ENCODE data around the gene CNRIP1.
"Not testable (repeated sequence)": the region's sequence is repeated elsewhere in the genome, so short reads cannot be mapped to it uniquely, and the experiment has no call there.

CNRIP1 gene, protein sequence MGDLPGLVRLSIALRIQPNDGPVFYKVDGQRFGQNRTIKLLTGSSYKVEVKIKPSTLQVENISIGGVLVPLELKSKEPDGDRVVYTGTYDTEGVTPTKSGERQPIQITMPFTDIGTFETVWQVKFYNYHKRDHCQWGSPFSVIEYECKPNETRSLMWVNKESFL

DNA sequence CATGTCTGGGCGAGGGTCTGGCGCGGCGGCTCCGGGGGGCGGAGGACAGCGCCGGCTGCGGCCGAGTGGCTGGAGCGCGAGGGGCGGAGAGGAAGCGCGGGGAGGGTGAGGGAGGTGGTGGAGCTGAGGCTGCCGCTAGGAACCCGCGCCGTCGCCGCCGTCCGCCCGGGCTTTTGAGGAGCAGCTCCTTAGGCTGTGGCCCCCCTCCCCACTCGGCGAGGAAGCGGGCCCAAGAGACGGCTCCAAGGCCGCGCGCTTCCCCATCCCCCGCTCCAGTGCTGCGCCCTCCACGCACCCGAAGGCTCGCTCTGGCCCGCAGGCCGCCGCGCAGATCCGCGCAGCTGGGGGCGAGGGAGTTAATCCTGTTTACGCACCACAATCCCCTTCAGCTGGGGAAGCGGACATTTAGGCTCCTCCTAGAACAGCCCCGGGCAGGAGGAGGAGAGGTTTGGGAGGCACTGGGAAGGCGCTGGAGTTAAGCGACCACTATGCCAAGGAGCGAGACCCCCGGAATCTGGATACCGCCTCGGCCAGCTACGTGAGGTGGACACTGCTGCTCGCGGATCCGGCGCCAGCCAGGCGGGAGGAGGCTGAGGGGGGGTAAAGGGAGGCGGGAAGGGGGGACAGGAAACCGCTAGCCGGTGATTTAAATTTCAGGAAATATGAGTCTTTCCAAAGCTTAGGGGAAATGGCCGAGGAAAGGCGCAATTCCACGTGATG, at the start of gene CNRIP1:
Gene CNRIP1 (minus strand): TSS at position 552 of the 720 bp plus-strand sequence. CDS start 549 bp downstream, at position 3.
- peak; percentile 40 to 72 for DNase-seq

DNA sequence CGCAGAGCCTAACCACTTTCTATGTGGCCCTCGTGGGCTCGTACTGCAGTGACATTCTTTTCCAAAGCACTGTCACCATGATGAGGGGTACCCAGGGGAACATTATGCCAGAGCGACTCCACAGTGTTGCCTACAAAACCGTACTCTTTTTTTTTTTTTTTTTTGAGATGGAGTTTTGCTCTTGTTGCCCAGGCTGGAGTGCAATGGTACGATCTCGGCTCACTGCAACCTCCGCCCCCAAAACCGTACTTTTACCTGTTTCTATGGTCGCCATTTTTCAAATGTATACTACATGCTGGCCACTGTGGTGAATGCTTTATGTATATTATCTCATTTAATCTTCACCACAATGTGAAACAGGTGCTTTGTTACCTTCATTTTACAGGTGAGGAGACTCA, 49.6 kb upstream of the CNRIP1 start:
- DNase-seq, result no peak

DNA sequence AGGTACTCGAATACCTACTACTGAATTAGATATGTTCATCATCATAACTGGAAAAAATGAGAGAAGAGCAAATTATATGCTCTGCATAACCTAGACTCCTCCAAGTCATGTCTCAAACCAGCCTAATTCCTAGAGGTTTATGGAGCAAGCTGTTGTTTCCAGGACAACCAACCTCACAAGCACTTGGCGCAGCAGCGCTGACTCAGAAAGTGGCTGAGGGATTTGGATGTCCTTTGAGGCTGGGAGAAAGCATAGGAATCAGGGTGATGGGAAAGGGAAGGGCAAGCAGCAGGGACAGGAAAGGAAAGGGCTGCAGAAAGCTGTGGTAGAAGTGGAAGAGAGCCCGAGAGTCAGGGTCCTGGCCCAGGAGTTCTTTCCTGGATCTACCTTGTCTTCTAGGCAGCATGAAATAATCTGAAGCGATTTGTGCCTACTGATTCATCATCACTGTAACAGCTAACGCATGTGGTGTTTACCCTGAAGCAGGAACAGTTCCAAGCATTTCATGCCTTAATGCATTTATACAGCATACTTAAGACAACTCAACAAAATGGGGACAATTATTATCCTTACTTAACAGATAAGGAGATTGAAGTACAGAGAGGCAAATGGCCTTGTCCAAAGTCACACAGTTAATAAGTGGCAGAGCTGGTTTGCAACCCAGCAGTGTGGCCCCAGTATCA, 49.0 kb upstream of the CNRIP1 start:
- DNase-seq, result no peak

DNA sequence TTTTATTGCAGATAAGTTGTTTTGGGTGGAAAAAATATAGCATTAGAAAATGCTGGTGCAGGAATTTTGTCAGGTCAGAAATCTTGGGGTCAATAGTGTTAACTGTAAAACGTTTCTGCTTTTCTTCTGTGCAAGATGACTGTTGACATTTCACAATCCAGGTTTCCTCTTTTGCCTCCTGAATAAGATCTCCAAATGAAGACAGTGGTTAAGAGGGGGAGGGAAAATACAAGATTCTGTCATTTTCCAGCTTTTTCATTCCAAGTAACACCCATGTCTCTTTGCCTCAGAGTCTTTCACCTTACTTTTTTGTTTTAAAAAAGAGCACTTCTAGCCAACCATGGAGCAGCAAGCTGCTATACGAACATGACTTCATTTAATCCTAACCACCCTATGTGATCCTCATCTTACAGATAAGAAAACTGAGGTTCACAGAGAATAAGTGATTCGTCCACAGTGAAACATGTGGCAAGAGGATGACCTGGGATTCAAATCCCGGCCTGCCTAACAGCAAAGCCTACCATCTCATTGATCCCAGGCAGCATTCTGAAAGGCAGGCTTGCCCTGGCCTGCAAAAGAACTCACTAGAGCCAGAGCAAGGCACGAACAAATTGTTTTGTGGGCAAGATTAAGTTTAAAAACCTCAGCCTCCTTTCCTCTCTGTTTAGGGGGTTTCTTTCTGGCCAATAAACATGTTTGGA, 48.4 kb upstream of the CNRIP1 start:
- DNase-seq, result no peak

DNA sequence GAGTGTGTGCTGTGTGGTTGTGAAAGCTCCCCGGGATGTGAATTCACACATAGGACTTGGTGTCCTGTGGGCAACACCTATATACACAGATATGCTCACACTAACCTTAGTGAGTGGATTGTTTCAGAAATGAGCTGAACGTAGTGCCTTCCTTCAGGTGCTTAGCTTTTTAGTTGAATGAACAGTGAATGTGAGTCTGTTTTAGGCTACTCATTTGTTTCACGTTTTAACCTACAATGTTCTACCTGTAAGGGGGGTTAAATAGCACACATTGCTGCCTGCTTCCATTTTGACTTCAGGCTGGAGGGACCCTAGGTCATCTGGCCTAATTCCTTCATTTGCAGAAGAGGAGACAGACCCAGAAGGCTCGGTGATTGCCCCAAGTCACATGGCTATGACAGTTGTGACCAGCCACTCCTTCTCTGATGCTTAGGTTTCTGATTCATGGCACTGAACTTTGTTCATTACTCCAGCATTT, 46.4 kb upstream of the CNRIP1 start:
- DNase-seq, result no peak

DNA sequence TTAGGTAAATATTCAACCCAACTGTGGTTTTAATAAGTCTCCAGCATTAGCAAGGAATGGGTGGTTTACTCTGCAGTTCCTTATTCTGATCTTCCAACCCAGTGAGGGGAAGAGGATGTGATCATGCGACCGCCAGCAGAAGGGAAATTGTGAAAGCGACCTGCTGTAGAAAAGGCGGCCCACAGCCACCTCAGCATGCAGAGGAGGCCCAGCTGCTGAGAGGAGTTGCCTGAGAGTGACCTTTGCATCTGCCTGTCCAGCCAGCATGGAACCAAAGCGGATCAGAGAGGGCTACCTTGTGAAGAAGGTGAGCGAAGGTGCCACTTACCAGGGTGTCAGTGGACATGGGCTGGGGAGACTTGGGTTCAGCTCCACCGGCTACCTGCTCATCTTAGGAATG, 45.3 kb upstream of the CNRIP1 start, which contains the start of gene PLEK:
Gene PLEK (plus strand): TSS at position 196 of the 400 bp plus-strand sequence. CDS start 70 bp downstream, at position 266.
- no peak for DNase-seq

DNA sequence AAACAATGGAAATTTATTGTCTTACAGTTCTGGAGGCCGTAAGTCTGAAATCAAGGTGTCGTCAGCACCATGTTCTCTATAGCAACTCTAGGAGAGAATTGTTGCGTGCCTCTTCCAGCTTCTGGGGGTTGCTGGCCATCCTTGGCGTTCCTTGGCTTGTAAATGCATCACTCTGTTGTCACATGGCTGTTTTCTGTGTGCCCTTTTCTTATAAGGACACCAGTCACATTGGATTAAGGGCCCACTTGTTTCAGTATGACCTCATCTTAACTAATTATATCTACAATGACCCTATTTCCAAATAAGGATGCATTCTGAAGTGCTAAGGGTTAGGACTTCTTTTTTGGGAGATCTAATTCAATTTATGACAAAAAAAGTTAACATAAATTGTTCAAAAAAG, 44.0 kb upstream of the CNRIP1 start:
- DNase-seq, result no peak

DNA sequence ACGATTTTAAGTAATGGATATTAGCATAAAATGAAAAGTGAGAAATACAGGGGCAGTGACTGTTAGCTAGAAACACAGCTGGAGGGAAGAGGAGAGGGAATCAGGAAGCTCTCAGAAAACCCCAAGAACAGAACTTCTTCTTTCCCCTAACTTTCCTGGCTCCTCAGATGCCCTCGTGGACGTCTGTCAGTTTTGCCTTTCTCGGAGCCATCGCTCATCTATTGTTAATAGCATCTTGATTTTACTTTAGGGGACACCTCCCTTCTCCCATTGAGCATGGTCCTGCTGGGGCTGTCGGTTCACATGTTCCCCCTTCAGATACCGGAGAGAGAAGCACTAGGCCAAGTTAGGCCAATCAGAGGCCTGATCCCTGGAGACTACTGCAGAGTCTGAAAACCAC, 43.0 kb upstream of the CNRIP1 start:
- DNase-seq, result no peak

DNA sequence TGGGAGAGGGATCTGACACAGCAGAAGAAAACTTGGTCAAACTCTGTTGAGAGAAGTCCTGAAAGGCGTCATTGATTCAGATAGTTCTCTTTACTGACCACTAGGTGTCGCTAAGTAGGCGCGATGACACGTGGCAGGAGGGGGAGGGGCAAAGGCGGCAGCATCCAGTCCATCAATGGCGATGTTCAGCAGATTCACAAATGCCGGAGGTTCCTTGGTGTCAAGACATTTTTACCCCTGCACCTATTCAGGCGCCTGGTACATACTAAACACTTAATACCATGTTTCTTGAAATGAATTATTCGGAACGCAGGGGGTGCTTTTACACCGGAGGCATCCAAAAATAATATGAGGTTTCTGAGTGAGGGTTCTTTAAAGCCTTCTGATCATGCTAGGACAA, 42.3 kb upstream of the CNRIP1 start:
- DNase-seq, result peak; percentile 68 to 92

DNA sequence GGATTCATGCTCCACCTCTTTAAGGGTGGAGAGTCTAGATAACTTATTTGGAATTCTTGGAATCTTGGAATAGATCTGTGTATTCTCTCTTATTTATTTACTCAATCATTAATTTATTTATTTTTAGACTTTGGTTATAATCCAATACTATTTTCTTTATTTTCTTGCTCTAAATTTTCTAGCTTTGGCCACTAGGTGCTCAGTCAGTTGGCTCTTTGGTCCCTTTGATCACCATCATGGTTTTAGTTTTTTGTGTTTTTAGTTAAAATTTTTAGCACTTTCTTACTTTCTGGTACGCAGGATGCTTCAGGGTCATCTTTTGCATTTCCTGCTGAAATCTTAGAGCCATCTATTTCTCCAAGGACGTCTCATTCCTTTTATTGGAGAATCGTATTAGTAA, 40.1 kb upstream of the CNRIP1 start:
- no peak for DNase-seq

DNA sequence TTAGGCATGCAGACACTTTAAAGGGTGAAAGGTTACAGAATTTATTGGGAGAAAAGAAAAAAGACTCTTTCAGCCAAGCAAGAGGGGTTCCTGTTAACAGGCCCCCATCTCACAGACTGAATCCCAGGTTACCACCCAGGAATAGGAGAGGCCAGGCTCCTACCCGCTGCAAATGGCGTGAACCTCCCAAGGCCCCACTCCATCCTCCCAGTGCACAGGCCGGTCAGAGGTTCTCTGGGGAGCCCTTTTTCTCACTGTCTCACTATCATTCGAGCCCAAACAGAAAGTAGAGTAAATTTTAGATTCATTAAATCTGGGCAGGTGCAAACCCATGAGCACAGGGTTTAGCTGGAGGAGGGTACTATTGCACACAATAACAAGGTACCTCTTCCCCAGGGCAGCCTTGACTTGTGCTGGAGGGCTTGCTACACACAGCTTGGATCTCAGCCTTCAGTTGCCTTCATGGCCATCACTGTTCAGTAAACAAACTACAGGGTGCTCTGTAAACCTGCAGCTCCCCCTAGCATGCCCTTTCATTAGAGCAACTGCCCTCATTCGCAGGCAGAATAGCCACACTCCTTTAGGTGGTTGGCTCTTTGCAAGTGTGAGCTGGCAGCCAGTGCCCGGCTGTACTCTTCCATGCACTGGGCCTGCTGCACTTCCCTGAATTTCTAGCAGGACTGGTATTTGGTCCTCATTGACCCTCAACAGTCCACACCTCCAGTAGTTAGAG, 38.0 kb upstream of the CNRIP1 start:
- DNase-seq, result peak; percentile 37 to 72

DNA sequence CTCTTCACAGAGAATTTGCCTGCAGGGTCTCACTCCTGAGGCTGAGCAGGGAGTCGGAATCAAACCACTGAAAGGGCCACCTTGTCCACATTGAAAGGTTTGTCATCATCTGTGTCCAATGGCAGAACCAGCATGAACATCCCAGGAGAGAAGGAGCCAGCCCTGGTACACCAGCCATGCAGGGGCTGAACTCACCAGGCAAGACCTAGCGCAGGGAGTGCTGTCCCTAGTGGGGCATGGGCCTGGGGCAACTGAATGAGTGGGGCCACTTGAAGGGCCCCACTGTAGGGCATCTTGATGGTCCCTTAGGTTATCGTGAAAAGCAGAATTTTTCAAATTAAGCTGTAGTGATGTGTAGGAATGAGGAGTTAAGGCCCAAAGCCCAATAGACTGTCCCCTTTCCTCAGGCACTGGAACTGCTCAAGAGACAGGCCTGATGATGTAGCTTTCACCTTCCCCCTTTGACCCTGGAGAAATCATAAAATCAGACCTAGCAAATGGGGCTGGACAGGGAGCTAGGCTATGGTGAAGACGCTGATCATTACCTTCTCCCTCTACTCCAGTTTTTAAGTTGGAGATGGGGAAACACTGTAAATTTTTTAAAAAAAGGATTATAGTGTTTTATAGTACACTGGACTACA, 37.0 kb upstream of the CNRIP1 start:
- DNase-seq, result no peak

DNA sequence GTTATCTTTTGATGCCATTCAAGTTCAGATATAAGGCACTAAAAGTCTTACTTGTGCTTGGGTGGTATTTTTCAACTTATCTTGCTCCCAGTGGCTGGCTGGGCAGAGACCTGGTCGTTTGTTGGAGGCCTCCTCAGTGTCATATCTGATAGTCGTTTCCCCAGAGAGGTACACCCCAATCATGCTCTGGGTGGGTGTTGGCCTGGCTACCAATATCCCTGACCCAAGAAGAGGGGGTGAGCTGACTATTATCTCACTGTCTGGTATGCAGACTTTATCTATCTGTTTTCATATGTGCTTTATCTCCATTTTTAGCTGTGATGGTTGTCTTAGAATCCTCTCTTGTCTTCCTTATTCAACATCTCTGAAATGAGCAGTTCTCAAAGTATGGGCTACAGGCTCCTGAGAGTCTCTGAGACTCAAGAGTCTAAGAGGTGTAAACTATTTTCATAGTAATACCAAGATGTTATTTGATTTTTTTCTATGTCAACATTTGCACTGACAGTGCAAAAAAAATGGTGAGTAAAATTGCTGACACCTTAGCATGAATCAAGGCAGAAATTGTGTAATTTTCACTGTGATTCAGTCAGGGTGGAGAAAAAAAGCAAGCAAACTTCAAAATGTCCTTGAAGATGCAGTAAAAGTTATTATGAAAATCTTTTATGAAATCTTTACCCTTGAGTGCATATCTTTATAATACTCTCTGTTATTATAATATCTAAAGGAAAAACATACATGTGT, 33.1 kb upstream of the CNRIP1 start:
- no peak for DNase-seq

DNA sequence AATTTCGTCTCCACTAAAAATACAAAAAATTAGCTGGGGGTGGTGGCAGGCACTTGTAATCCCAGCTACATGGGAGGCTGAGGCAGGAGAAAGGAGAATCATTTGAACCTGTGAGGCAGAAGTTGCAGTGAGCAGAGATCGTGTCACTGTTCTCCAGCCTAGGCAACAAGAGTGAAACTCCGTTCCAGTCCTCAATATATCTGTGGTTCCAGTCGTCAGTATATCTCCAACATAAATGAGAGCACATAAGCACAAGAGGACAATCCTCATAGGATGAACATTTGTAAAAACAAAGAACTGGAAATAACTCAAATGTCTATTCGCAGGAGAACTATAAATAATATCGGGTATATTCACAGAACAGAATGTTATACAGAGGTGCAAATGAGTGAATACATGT, 32.2 kb upstream of the CNRIP1 start:
- DNase-seq, result no peak

DNA sequence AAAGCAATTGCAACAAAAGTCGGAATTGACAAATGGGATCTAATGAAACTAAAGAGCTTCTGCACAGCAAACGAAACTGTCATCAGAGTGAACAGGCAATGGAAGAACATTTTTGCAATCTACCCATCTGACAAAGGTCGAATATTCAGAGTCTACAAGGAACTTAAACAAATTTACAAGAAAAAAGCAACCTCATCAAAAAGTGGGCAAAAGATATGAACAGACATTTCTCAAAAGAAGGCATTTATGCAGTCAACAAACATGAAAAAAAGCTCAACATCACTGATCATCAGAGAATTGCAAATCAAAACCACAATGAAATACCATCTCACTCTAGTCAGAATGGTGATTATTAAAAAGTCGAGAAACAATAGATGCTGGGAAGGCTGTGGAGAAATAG, 29.3 kb upstream of the CNRIP1 start:
- DNase-seq, result not testable (repeated sequence)

DNA sequence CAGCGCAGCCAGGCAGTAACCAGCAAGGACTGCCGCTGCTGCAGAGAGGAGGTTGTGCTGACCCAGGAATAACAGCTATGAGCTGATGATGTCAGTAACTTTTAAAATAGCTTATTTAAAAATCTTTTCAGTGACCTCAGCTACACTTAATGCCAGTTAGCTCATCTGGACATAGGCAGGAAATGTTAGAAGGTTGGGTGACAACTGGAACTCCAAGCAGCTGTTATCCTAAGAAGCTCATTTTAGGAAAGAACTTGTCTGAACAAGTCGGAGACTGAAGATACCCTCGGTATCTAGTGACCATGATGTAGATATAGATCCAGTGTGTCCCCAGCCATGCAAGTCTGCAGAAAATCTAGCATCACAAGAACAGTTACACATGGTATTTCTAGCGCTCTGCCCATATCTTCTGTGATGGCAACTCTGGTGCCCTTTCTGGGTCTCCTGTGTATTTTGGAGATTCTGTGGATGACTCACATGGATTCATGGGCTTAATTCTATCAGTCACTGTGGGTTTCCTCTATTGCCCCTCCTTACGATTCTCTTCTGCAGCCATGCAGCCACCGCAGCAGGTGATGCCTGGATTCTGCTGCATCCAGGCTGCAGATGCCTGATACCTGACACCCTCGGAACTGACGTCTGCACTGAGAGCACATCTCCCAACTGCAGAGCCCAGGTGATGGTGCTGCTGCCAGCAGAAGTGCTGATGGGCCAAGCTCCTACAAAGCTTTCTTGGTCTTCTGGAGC, 25.6 kb upstream of the CNRIP1 start:
- no peak for DNase-seq

DNA sequence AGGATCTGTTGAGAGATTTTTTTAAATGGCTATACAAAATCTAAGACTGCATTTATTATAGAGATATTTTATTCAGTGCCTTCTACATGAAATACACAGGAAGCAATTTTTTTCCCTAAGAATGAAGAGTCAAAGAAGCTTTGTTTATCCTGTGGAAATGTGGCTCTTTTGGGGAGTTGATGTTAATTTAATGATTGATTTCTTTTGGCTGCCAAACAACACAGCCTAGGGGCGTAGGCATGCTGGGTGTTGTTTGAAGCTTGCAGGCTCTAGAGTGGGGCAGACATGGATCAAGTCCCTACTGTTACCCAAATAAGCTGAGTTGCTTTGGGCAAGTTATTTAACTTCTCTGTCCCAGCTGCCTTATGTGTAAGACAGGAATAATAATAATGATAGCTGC, 24.3 kb upstream of the CNRIP1 start:
- DNase-seq, result no peak

DNA sequence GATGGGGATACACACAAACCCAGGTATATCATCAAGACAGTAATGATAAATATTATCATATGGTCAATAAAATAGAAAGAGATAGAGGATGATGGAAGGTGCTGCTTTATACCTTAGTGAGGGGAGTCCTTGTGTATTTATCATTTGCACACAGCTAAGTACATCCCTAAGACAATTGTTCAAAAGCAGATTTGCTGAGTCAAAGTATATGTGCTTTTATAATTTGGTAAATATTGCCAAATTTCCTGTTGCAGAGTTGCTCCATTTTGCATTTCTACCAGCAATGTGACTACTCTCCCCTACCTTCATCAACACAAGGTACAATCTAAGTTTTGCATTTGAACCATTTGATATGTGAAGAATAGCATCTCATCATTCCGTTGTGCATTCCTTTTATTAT, 22.7 kb upstream of the CNRIP1 start:
- no peak for DNase-seq

DNA sequence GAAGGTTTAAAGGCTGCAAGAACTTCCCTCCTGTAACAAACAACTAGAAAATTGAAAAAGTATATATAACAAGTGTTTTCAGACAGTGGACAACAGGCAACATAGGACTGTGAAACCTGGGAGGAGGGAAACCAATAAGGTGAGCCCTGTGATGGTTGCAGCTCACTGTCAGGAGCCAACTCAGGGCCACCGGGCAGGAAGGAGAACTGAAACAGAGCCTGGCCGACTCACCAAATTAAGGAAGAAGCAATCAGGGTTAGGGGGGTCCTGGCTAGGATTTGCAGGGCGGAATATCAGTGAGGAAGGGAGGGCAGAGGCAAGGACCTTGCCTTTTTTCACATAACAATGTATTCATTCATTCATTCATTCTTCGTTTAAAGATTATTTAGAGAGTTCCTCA, 21.8 kb upstream of the CNRIP1 start:
- no peak for DNase-seq

DNA sequence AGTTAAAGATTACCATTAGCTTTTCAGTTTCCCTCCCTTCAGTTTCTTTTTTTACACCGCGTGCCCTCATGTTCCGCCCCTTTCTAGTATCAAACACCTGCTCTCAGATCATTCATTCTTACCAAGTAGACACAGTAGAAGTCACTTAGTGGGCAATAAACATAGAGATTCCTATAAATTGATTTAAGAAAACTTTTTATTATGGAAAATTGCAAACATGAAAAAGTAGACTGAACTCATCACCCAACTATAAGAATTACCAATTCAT, 21.2 kb upstream of the CNRIP1 start:
- DNase-seq, result no peak
